Neural progenitor cell (in vitro differentiated cells): ENCODE data around the gene SERPINB13. TPM values are rescaled to one million over a fixed set of nuclear protein-coding genes. Genes with fewer than 3 reads are reported as not detected.

Experiments
- DNase-seq: peaks from one replicate; pipeline ENCODE4 v3.0.0-alpha.2; 2016; ENCODE audit warnings: low spot score
- H2AFZ ChIP-seq: fragments of 200-600 bp; sonication (generic); replicated peaks from 2 replicates; pipeline ENCODE4 v1.6.1; 2016; ENCODE audit warnings: antibody characterized with exemption
- H3F3A ChIP-seq: fragments of 200-600 bp; sonication (generic); 2 replicates; pipeline ENCODE4 v1.6.1; 2016; ENCODE audit warnings: antibody characterized with exemption, low read depth
- H3K27ac ChIP-seq: fragments of 200-600 bp; sonication (generic); 2 replicates; pipeline ENCODE4 v1.5.1; 2016; ENCODE audit warnings: mild to moderate bottlenecking
- H3K27me3 ChIP-seq: fragments of 200-600 bp; sonication (generic); 2 replicates; pipeline ENCODE4 v1.6.1; 2016; ENCODE audit warnings: mild to moderate bottlenecking, moderate library complexity
- H3K36me3 ChIP-seq: fragments of 200-600 bp; sonication (generic); 2 replicates; pipeline ENCODE4 v1.5.1; 2016
- H3K4me1 ChIP-seq: fragments of 200-600 bp; sonication (generic); 2 replicates; pipeline ENCODE4 v1.6.1; 2016; ENCODE audit warnings: mixed run types
- H3K4me2 ChIP-seq: fragments of 200-600 bp; sonication (generic); 2 replicates; pipeline ENCODE4 v1.6.1; 2016
- H3K4me3 ChIP-seq: fragments of 200-600 bp; sonication (generic); 2 replicates; pipeline ENCODE4 v1.5.1; 2016
- H3K79me2 ChIP-seq: fragments of 200-600 bp; sonication (generic); 2 replicates; pipeline ENCODE4 v1.6.1; 2016; ENCODE audit warnings: low read depth
- H3K9ac ChIP-seq: fragments of 200-600 bp; sonication (generic); 2 replicates; pipeline ENCODE4 v1.6.1; 2016
- H3K9me3 ChIP-seq: fragments of 200-600 bp; sonication (generic); 2 replicates; pipeline ENCODE4 v1.5.1; 2016; ENCODE audit warnings: low read depth
- H4K20me1 ChIP-seq: fragments of 200-600 bp; sonication (generic); 2 replicates; pipeline ENCODE4 v1.6.1; 2016; ENCODE audit warnings: low read depth
- H3K27ac Mint-ChIP-seq: 3 replicates; pipeline ENCODE4 v1.8.0; 2021; ENCODE audit warnings: mixed read lengths
- H3K27me3 Mint-ChIP-seq: 2 replicates; pipeline ENCODE4 v1.8.0; 2022; ENCODE audit warnings: low read depth, mild to moderate bottlenecking, inconsistent platforms, moderate library complexity, mixed read lengths; ENCODE audit not compliant: insufficient read depth
- H3K36me3 Mint-ChIP-seq: 3 replicates; pipeline ENCODE4 v1.8.0; 2021; ENCODE audit warnings: mixed read lengths
- H3K4me1 Mint-ChIP-seq: 3 replicates; pipeline ENCODE4 v1.8.0; 2021; ENCODE audit warnings: mixed read lengths
- H3K4me3 Mint-ChIP-seq: 3 replicates; pipeline ENCODE4 v1.8.0; 2021; ENCODE audit warnings: mild to moderate bottlenecking, moderate library complexity, mixed read lengths
- H3K9me3 Mint-ChIP-seq: 3 replicates; pipeline ENCODE4 v1.8.0; 2020; ENCODE audit warnings: mixed read lengths
- CTCF ChIP-seq: fragments of 200-600 bp; sonication (generic); IDR thresholded peaks from 2 replicates; pipeline ENCODE4 v1.5.1; 2017; ENCODE audit warnings: antibody characterized with exemption, mild to moderate bottlenecking
- EZH2 ChIP-seq: fragments of 200-600 bp; sonication (generic); IDR thresholded peaks from 2 replicates; pipeline ENCODE4 v1.6.1; 2017; ENCODE audit warnings: antibody characterized with exemption, mild to moderate bottlenecking, moderate library complexity
- EZH2phosphoT487 ChIP-seq: fragments of 200-600 bp; sonication (generic); IDR thresholded peaks from 2 replicates; pipeline ENCODE4 v1.6.1; 2017; ENCODE audit warnings: antibody characterized with exemption
- total RNA-seq: library from RNA; depleted of rRNA; stranded (reverse); fragments of >200 nt; gene quantifications from 2 replicates; pipeline ENCODE4 v1.2.3, GENCODE V29; 2015; ENCODE audit warnings: low replicate concordance

Gene SERPINB13
- total RNA-seq, 1 donor from 2014 or later, result not detected

- H3K4me3 ChIP-seq, result no peak overlapping the region
- H3K4me1 ChIP-seq, result no peaks in the 10 kb centered on the region
- H3K27ac Mint-ChIP-seq, result no peak overlapping the region
- no peaks in the 10 kb centered on the region for H3K79me2 ChIP-seq
- DNase-seq, result no peak
- no peaks in the 10 kb centered on the region for H4K20me1 ChIP-seq
- no peaks in the 10 kb centered on the region for H3K9me3 Mint-ChIP-seq
- no peaks in the 10 kb centered on the region for H3K9me3 ChIP-seq
- H3K4me2 ChIP-seq, result no peak overlapping the region
- no peak overlapping the region for H3K27ac ChIP-seq
- H3K36me3 Mint-ChIP-seq, result no peaks in the 10 kb centered on the region
- H2AFZ ChIP-seq, result no peak overlapping the region
- no peak overlapping the region for H3K4me3 Mint-ChIP-seq
- H3K27me3 ChIP-seq, result no peaks in the 10 kb centered on the region
- H3K9ac ChIP-seq, result no peak overlapping the region
- H3K4me1 Mint-ChIP-seq, result no peaks in the 10 kb centered on the region
- H3F3A ChIP-seq, result no peaks in the 10 kb centered on the region
- H3K36me3 ChIP-seq, result no peaks in the 10 kb centered on the region
- TF ChIP-seq EZH2 (no peak), EZH2phosphoT487 (no peak), CTCF (no peak)
- H3K27me3 Mint-ChIP-seq, result peaks cover 2% of the 10 kb centered on the region
These were observed 24.9 kb upstream of the SERPINB13 start for GRCh38 chr18:63562284-63562683.

GRCh38 chr18:63564021-63564420 is 23.1 kb upstream of the SERPINB13 start:
- Histone ChIP-seq H3K9ac (no peak overlapping the region), H4K20me1 (no peaks in the 10 kb centered on the region), H3F3A (no peaks in the 10 kb centered on the region), H3K27me3 (no peaks in the 10 kb centered on the region), H3K4me3 (no peak overlapping the region), H3K4me2 (no peak overlapping the region), H3K36me3 (no peaks in the 10 kb centered on the region), H2AFZ (no peak overlapping the region), H3K79me2 (no peaks in the 10 kb centered on the region), H3K27ac (no peak overlapping the region), H3K4me1 (no peaks in the 10 kb centered on the region), H3K9me3 (no peaks in the 10 kb centered on the region)
- TF ChIP-seq CTCF (no peak), EZH2phosphoT487 (no peak), EZH2 (no peak)
- Mint-ChIP-seq H3K36me3 (no peaks in the 10 kb centered on the region), H3K4me1 (no peaks in the 10 kb centered on the region), H3K27me3 (peaks cover 2% of the 10 kb centered on the region), H3K9me3 (no peaks in the 10 kb centered on the region), H3K4me3 (no peak overlapping the region), H3K27ac (no peak overlapping the region)
- DNase-seq, result no peak

GRCh38 chr18:63564561-63564960 is 22.6 kb upstream of the SERPINB13 start:
- H3K27me3 Mint-ChIP-seq, result peaks cover 2% of the 10 kb centered on the region
- H3K4me2 ChIP-seq, result no peak overlapping the region
- H3K36me3 ChIP-seq, result no peaks in the 10 kb centered on the region
- no peaks in the 10 kb centered on the region for H4K20me1 ChIP-seq
- H3K9me3 ChIP-seq, result no peaks in the 10 kb centered on the region
- DNase-seq, result no peak
- no peak overlapping the region for H3K9ac ChIP-seq
- H3K27me3 ChIP-seq, result no peaks in the 10 kb centered on the region
- no peaks in the 10 kb centered on the region for H3K4me1 Mint-ChIP-seq
- no peaks in the 10 kb centered on the region for H3K36me3 Mint-ChIP-seq
- no peak overlapping the region for H3K27ac Mint-ChIP-seq
- no peaks in the 10 kb centered on the region for H3K4me1 ChIP-seq
- H3F3A ChIP-seq, result no peaks in the 10 kb centered on the region
- H3K4me3 Mint-ChIP-seq, result no peak overlapping the region
- no peaks in the 10 kb centered on the region for H3K9me3 Mint-ChIP-seq
- H3K27ac ChIP-seq, result no peak overlapping the region
- no peak overlapping the region for H2AFZ ChIP-seq
- H3K4me3 ChIP-seq, result no peak overlapping the region
- TF ChIP-seq EZH2phosphoT487 (no peak), EZH2 (no peak), CTCF (no peak)
- H3K79me2 ChIP-seq, result no peaks in the 10 kb centered on the region

DNA sequence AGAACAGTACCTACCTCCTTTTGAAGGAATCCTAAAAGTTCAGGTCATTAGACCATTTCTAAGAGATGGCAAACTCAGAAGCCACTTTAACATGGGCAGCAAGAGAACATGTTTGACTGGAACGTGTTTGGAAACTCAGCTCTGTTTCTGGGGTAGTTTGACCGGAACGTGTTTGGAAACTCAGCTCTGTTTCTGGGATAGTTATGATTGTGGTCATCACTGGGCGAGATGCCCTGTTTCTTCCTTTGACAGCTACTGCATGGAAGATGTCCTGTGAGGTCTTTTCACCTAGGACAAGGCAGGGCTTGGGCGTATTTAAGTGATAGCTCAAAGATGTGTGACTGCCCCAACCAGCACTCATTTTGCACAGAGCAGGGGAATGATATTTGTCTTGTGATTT is 19.9 kb upstream of the SERPINB13 start:
- no peaks in the 10 kb centered on the region for H4K20me1 ChIP-seq
- Mint-ChIP-seq H3K36me3 (no peaks in the 10 kb centered on the region), H3K27ac (no peak overlapping the region), H3K4me1 (no peaks in the 10 kb centered on the region), H3K27me3 (peaks cover 2% of the 10 kb centered on the region), H3K4me3 (no peak overlapping the region), H3K9me3 (no peaks in the 10 kb centered on the region)
- no peaks in the 10 kb centered on the region for H3K4me1 ChIP-seq
- H3K36me3 ChIP-seq, result no peaks in the 10 kb centered on the region
- H3K4me3 ChIP-seq, result no peak overlapping the region
- no peak for DNase-seq
- no peak overlapping the region for H2AFZ ChIP-seq
- H3K9ac ChIP-seq, result no peak overlapping the region
- no peak overlapping the region for H3K4me2 ChIP-seq
- no peaks in the 10 kb centered on the region for H3K9me3 ChIP-seq
- no peaks in the 10 kb centered on the region for H3F3A ChIP-seq
- H3K27ac ChIP-seq, result no peak overlapping the region
- H3K27me3 ChIP-seq, result no peaks in the 10 kb centered on the region
- no peak for TF ChIP-seq EZH2phosphoT487
- no peak for TF ChIP-seq CTCF
- no peak for TF ChIP-seq EZH2
- no peaks in the 10 kb centered on the region for H3K79me2 ChIP-seq
